ENCODE measurements around the gene KIAA0825. TPM values are rescaled to one million over a fixed set of nuclear protein-coding genes. Genes with fewer than 3 reads are reported as not detected.

Gene KIAA0825
- total and polyA plus RNA-seq, 3 donors from 2014 or later = 4.1 to 11.2 (median 9.3) TPM

- WGBS, 2 donors = 0 to 62% methylated on average over 1 of the region's 1 CpG
- no peaks in the 10 kb centered on the region for H3K4me1 ChIP-seq
- H3K9me3 ChIP-seq = no peaks in the 10 kb centered on the region
- no peaks in the 10 kb centered on the region for H3K36me3 ChIP-seq (ENCODE audit: low read depth, missing control alignments)
- intact Hi-C loops (cut with DNase I; ENCODE audit: low total_unique reads) = no loop called here
- no peak overlapping the region for H3K27ac ChIP-seq
- H3K27me3 ChIP-seq = no peaks in the 10 kb centered on the region
- no peak for DNase-seq
- no peak overlapping the region for H3K4me3 ChIP-seq
- TF ChIP-seq POLR2A (IDR thresholded peaks at IDR 0.05) = no peak
- TF ChIP-seq CTCF (IDR thresholded peaks at IDR 0.05) = no peak
Observed at GRCh38 chr5:94212476-94212875, 405.9 kb downstream of the KIAA0825 start.

GRCh38 chr5:94209774-94210355 is 408.5 kb downstream of the KIAA0825 start:
- 74 to 76% methylated on average over 8 of the region's 8 CpGs for WGBS, 2 donors
- intact Hi-C loops (cut with DNase I; ENCODE audit: low total_unique reads) = no loop called here

GRCh38 chr5:94209272-94209671 is 409.1 kb downstream of the KIAA0825 start:
- Histone ChIP-seq H3K9me3 (no peaks in the 10 kb centered on the region), H3K36me3 (ENCODE audit: low read depth, missing control alignments) (no peaks in the 10 kb centered on the region), H3K27ac (no peak overlapping the region), H3K4me1 (no peaks in the 10 kb centered on the region), H3K27me3 (no peaks in the 10 kb centered on the region), H3K4me3 (no peak overlapping the region)
- 95% methylated on average over 3 of the region's 3 CpGs for WGBS, 2 donors
- TF ChIP-seq CTCF (IDR thresholded peaks at IDR 0.05) = no peak
- no peak for TF ChIP-seq POLR2A (IDR thresholded peaks at IDR 0.05)
- intact Hi-C loops (cut with DNase I; ENCODE audit: low total_unique reads) = no loop called here
- DNase-seq = no peak

More at GRCh38 chr5:94209774-94210355, 408.5 kb downstream of the KIAA0825 start:
- TF ChIP-seq CTCF (IDR thresholded peaks at IDR 0.05) (no peak), POLR2A (IDR thresholded peaks at IDR 0.05) (no peak)
- no peak for DNase-seq
- no peaks in the 10 kb centered on the region for H3K27me3 ChIP-seq
- no peak overlapping the region for H3K27ac ChIP-seq
- H3K36me3 ChIP-seq (ENCODE audit: low read depth, missing control alignments) = no peaks in the 10 kb centered on the region
- no peaks in the 10 kb centered on the region for H3K9me3 ChIP-seq
- no peaks in the 10 kb centered on the region for H3K4me1 ChIP-seq
- H3K4me3 ChIP-seq = no peak overlapping the region

GRCh38 chr5:94199566-94199965 is 418.8 kb downstream of the KIAA0825 start:
- no peaks in the 10 kb centered on the region for H3K27me3 ChIP-seq
- no peaks in the 10 kb centered on the region for H3K4me1 ChIP-seq
- no peak for TF ChIP-seq POLR2A (IDR thresholded peaks at IDR 0.05)
- no peak for TF ChIP-seq CTCF (IDR thresholded peaks at IDR 0.05)
- intact Hi-C loops (cut with DNase I; ENCODE audit: low total_unique reads) = no loop called here
- DNase-seq = no peak
- 96 to 99% methylated on average over 4 of the region's 4 CpGs for WGBS, 2 donors
- H3K36me3 ChIP-seq (ENCODE audit: low read depth, missing control alignments) = no peaks in the 10 kb centered on the region
- no peak overlapping the region for H3K27ac ChIP-seq
- no peak overlapping the region for H3K4me3 ChIP-seq
- no peaks in the 10 kb centered on the region for H3K9me3 ChIP-seq

- intact Hi-C loops (cut with DNase I; ENCODE audit: low total_unique reads) = no loop called here
- no peak for TF ChIP-seq POLR2A (IDR thresholded peaks at IDR 0.05)
- TF ChIP-seq CTCF (IDR thresholded peaks at IDR 0.05) = no peak
- no peak for DNase-seq
- WGBS, 2 donors = 83 to 92% methylated on average over 1 of the region's 1 CpG
- H3K4me1 ChIP-seq = no peaks in the 10 kb centered on the region
- H3K36me3 ChIP-seq (ENCODE audit: low read depth, missing control alignments) = no peaks in the 10 kb centered on the region
- no peaks in the 10 kb centered on the region for H3K27me3 ChIP-seq
- H3K9me3 ChIP-seq = no peaks in the 10 kb centered on the region
- no peak overlapping the region for H3K27ac ChIP-seq
- no peak overlapping the region for H3K4me3 ChIP-seq
Observed at GRCh38 chr5:94197970-94198369, 420.4 kb downstream of the KIAA0825 start.

Measured in testis (tissue), 3 donors.